GM15510 (cell line): ENCODE results near the gene SIRT6.

Experiments used
- POLR2A ChIP-seq: IDR thresholded peaks from 3 replicates; pipeline ENCODE4 v1.6.1; 2011; ENCODE audit warnings: borderline replicate concordance; ENCODE audit not compliant: insufficient read length; ENCODE audit errors: extremely low read depth

SIRT6 gene

GRCh38 chr19:4184718-4185352 lies 2.5 kb upstream of the SIRT6 start:
- TF ChIP-seq POLR2A: no peak

DNA sequence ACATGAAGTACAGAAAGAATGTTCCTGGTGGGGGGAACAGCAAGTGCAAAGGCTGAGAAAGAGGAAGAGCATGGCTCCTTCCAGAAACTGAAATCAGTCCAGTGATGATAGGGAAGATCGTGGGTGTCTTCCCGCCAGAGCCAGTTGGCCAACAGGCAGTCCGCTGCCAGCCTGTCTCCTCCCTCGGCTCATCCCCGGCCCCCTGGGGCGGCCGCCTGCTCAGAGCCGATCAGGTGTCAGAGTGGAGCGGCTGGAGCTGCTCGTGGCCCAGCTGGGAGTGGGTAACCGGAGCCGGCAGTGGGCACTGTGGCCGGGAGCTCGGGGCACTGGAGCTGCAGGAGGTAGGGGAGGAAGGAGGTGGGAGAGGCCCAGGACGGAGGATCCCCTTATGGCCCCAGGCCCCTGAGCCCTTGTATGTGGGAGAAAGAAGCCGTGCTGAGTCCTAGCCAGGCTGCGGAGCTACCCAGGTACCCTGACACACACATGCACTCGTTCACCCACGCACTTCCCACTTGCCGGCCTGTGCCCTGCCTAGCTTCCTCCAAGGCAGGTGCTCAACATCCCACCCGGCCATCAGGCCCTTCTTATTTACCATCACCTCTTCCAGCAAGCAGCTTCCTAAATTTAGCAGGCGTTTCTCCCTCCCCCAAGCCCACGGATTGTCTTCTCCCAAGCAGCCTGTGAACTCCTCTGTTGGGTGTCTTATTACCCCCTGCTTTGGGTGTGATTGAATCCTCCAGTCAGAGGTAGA lies 1.8 kb upstream of the SIRT6 start:
- no peak for TF ChIP-seq POLR2A

GRCh38 chr19:4181053-4181508 lies 1.3 kb downstream of the SIRT6 start:
- TF ChIP-seq POLR2A: no peak

GRCh38 chr19:4178990-4179389 lies 3.4 kb downstream of the SIRT6 start:
- no peak for TF ChIP-seq POLR2A

- no peak for TF ChIP-seq POLR2A
These were observed 5.2 kb downstream of the SIRT6 start for GRCh38 chr19:4177146-4177545.

GRCh38 chr19:4175669-4175931 lies 6.8 kb downstream of the SIRT6 start:
- TF ChIP-seq POLR2A: no peak

GRCh38 chr19:4174895-4175668 lies 7.3 kb downstream of the SIRT6 start:
- no peak for TF ChIP-seq POLR2A

DNA sequence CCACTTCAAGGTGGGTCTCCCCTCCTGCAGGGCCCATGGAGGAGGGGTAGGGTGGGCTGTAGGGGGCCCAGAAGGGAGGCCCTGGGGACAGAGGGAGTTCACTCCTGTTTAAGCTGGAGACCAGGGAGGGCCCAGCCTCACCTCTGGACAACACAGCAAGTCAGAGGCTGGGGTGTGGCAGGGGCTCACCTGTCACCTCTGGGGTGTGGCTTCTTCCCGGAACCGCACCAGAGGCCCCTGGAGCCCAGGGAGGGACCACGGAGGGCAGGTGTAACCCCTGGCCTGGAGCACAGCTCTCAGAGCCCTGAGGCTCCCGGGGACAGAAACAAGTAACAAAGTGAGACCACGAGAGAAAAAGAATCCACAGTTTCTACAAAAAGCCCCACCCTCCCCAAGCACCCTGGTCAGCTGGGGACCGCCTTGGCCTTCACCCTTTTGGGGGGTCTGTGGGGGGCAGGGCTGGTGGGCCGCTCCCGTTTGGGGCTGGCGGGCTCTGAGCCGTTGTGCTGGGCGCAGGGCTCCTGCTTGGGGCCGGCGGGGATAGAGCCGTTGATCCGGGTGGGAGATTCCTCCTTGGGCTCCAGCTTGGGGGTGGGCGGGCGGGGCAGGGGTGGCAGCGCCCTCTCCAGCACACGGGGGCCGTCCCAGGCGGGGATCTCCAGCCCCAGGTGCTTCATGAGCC lies 8.0 kb downstream of the SIRT6 start:
- TF ChIP-seq POLR2A: no peak

- TF ChIP-seq POLR2A: no peak
These were observed 8.7 kb downstream of the SIRT6 start for GRCh38 chr19:4173479-4174212.

- TF ChIP-seq POLR2A: no peak
These were observed 9.4 kb downstream of the SIRT6 start for GRCh38 chr19:4172861-4173473.

GRCh38 chr19:4171676-4172075 lies 10.7 kb downstream of the SIRT6 start:
- TF ChIP-seq POLR2A: no peak

- no peak for TF ChIP-seq POLR2A
These were observed 18.1 kb downstream of the SIRT6 start for GRCh38 chr19:4164262-4164661.

GRCh38 chr19:4161415-4162077 lies 20.8 kb downstream of the SIRT6 start:
- no peak for TF ChIP-seq POLR2A
